HG03457 (cell line): ENCODE results near the gene TENM3.
"Not testable (repeated sequence)": the region's sequence is repeated elsewhere in the genome, so short reads cannot be mapped to it uniquely, and the experiment has no call there.

ENCODE experiments used
- ATAC-seq: cut with Tn5 transposase; IDR thresholded peaks from one replicate; pipeline ENCODE4 v1.9.1; 2021; ENCODE audit warnings: moderate number of reproducible peaks; ENCODE audit not compliant: unreplicated experiment

TENM3 gene

GRCh38 chr4:182801636-182802035, 558.4 kb downstream of the TENM3 start:
- no peak for ATAC-seq

GRCh38 chr4:182802621-182803020, 559.4 kb downstream of the TENM3 start:
- no peak for ATAC-seq

GRCh38 chr4:182803235-182803634, 560.0 kb downstream of the TENM3 start:
- ATAC-seq, result no peak

- ATAC-seq, result no peak
Measured at GRCh38 chr4:182804131-182804530, 560.9 kb downstream of the TENM3 start.

- no peak for ATAC-seq
Measured at GRCh38 chr4:182805321-182805720, 562.1 kb downstream of the TENM3 start.

- ATAC-seq, result no peak
Measured at GRCh38 chr4:182805750-182806149, 562.5 kb downstream of the TENM3 start.

- ATAC-seq, result peak; percentile 45
Measured at GRCh38 chr4:182806259-182807252, 563.4 kb downstream of the TENM3 start.

- ATAC-seq, result no peak
Measured at GRCh38 chr4:182807346-182807745, 564.1 kb downstream of the TENM3 start.

- no peak for ATAC-seq
Measured at GRCh38 chr4:182807767-182808548, 564.8 kb downstream of the TENM3 start.

- ATAC-seq, result peak; percentile 89
Measured at GRCh38 chr4:182808673-182809416, 565.6 kb downstream of the TENM3 start.

GRCh38 chr4:182809417-182810102, 566.4 kb downstream of the TENM3 start:
- ATAC-seq, result peak; percentile 23

GRCh38 chr4:182810103-182810615, 567.0 kb downstream of the TENM3 start:
- no peak for ATAC-seq

GRCh38 chr4:182812916-182813315, 569.7 kb downstream of the TENM3 start:
- ATAC-seq, result no peak

GRCh38 chr4:182814065-182814464, 570.9 kb downstream of the TENM3 start:
- ATAC-seq, result not testable (repeated sequence)

- no peak for ATAC-seq
Measured at GRCh38 chr4:182818926-182819730, 575.9 kb downstream of the TENM3 start.

- ATAC-seq, result no peak
Measured at GRCh38 chr4:182819751-182820150, 576.5 kb downstream of the TENM3 start.

GRCh38 chr4:182822554-182822953, 579.4 kb downstream of the TENM3 start:
- ATAC-seq, result no peak

GRCh38 chr4:182823576-182823975, 580.4 kb downstream of the TENM3 start:
- no peak for ATAC-seq

GRCh38 chr4:182825003-182825402, 581.8 kb downstream of the TENM3 start:
- ATAC-seq, result no peak
